DLD1 (cell line): ENCODE data around the gene HEATR5B.
"Not testable (repeated sequence)": the region's sequence is repeated elsewhere in the genome, so short reads cannot be mapped to it uniquely, and the experiment has no call there.

Experiments used
- in situ Hi-C: cut with HindIII; loops from 2 replicates; pipeline ENCODE4 v1.10.0; 2017; ENCODE audit warnings: low sequenced_read_pairs

The HEATR5B gene

GRCh38 chr2:37068686-37069085 is 15.5 kb downstream of the HEATR5B start:
- in situ Hi-C loops = no loop called here

DNA sequence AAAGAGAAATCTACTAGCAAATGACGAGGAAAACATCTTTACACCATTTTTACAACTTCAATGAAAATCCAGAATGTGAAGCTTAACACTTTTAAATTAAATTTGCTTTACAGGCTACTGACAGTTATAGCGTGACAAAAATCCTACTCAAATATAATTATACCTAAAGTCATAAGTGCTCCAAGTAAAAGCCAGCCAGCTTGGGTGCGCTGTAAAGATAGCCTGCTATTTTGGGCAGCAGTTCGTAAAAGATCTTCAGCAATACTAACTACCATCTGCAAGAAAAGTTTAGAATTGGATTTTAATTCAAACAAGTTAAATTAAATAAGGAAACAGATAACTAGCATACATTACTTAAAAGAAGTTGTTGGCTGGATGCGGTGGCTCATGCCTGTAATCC is 22.4 kb downstream of the HEATR5B start:
- in situ Hi-C loops = no loop called here

GRCh38 chr2:37061013-37061711 is 23.0 kb downstream of the HEATR5B start:
- in situ Hi-C loops = no loop called here

DNA sequence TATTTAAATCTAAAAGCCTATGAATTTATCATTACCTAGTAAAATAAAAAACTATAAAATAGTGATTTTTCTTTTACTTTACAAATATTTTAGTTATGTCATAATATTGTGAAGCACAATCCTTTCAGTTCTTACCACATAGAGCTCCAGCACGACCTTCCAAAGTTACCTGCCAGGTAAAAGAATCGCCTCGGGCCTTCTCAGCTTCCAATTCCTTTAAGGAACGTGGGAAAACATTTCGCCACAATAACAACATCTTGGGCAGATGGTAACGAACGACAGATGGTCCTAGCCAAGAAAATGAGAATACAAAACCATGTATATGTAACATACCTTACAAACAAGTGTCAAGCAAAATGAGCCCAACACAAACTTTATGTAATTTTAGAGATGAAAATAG is 23.7 kb downstream of the HEATR5B start:
- in situ Hi-C loops = no loop called here

DNA sequence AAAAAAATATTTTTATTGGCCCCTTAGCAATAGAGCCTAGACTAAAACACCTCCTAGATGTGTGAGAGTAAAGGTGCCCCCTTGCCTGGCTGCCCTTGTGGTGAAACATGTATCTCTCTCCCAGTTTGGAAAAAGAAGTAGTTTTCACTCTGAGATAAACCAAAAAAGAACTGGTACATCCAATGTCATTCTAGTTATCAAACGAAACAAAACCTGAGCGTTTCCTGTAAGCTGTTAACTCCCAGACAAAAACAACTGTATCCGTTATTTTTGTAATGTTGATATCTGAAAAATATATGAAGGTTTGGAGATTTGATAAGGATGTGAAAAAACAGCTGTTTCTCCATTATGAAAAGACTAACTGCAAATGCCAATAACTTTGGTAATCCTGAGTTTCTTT is 24.3 kb downstream of the HEATR5B start:
- in situ Hi-C loops = no loop called here

DNA sequence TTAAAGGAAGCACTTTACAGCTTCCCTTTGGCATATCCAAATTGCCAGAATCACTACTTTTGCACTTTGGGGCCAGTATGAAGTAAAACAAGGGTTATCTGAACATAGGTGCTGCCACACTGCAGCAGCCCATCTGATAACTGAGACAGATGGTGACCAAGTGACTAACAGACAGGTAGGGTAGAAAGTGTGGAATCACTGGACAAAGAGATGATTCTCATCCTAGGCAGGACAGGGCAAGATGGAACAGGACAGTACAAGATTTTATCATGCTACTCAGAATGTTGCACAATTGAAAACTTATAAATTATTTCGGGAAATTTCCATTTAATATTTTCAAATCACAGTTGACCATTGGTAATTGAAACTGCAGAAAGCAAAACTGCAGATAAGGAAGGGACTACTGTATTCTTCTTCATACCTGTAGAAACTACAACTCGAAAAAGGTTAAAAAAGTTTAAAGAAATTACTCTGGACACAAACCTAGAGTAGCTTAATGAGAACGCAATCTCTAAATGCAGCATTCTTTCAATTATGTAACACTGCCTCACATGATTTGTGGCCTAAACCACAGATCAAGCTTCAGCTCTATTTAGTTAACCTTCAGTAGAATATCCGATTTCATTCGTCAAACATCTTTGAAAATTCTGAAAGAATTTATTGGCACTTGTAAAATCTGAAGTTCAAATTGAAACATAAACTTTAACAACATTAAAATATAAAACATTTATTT is 31.4 kb downstream of the HEATR5B start:
- in situ Hi-C loops = no loop called here

- in situ Hi-C loops = no loop called here
Measured at GRCh38 chr2:37039580-37039979, 44.6 kb downstream of the HEATR5B start.

DNA sequence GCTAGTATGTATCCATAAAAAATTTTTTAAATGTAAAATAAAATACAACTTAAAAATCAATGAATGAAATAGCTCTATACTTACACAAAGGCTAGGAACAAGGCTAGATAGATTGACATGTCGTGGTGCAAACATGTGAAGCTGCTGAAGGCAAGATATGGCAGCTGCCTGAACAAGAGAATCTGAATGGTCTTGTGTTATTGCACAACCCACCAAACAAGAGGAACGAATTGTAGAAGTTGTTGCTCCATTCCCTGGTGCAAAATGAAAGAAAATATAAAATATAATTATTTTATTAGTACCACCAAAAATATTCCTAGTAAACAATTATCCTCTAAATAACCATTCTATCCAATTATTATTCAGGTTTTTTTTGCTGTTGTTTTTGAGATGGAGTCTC is 46.4 kb downstream of the HEATR5B start:
- in situ Hi-C loops = no loop called here

DNA sequence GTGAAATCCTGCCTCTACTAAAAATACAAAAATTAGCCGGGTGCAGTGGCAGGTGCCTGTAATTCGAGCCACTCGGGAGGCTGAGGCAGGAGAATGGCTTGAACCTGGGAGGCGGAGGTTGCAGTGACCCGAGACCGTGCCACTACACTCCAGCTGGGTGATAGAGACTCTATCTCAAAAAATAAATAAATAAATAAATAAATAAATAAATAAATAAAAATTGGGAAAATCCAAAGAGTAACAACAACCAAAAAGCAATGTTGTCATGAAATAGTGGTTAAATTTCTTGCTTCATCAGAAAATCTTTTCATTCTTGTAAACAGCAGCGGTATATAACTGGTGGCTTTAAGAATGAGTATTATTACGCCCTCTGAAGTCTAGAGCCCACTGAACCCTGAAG is 54.4 kb downstream of the HEATR5B start:
- in situ Hi-C loops = no loop called here

GRCh38 chr2:37026050-37026449 is 58.1 kb downstream of the HEATR5B start:
- in situ Hi-C loops = no loop called here

DNA sequence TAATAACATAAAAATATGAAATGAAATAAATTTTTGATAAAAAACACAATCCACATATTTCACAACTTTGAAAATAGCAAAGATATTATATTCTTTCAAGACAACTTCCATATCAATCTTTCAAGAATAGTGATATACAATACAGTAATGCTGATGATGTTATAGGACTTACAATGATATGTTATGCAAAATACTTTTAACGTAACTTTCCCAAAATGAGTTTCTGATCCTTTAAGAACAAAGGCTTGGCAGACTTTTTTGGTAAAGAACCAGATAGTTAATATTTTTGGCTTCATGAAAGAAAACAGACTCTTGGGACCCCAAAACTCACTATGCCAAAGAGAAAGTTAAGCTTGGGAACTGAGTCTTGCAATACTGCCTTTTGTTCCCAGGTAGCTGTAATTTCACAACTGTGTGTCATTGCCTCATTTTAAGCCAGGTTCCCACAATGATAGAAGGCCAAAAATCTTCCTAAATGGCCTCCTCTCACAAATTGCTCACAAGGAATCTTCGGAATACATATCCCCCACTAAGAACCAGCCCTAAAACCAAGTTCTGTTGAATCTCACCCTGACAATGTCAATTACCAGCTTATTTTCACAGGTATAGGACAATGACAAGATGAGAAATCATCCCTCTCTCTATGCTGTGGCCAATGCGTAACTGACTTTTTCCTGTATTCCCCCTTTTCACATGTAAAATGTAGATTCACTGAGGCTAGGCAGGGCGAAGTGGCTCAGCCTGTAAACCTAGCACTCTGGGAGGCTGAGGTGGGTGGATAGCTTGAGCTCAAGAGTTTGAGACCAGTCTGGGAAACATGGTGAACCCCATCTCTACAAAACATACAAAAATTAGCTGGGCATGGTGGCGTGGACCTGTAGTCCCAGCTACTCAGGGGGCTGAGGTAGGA is 63.0 kb downstream of the HEATR5B start:
- in situ Hi-C loops = no loop called here

- in situ Hi-C loops = no loop called here
Measured at GRCh38 chr2:37020212-37020886, 63.8 kb downstream of the HEATR5B start.

DNA sequence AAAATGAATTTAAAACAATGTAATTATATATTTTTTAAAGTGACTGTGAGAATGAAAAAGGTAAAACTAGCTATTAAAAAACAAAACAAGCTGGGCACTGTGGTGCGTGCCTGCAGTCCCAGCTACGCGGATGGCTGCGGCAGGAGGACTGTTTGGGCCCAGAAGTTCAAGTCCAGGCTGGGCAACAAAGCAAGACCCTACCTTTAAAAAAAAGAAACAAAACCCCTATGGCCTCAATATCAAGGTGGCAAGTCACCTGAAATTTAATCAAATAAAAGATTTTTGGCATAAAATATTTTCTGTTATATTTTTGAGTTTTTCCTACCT is 70.9 kb downstream of the HEATR5B start:
- in situ Hi-C loops = no loop called here

GRCh38 chr2:37011130-37011529 is 73.0 kb downstream of the HEATR5B start:
- in situ Hi-C loops = no loop called here

GRCh38 chr2:37005118-37005868 is 78.9 kb downstream of the HEATR5B start:
- in situ Hi-C loops = no loop called here

DNA sequence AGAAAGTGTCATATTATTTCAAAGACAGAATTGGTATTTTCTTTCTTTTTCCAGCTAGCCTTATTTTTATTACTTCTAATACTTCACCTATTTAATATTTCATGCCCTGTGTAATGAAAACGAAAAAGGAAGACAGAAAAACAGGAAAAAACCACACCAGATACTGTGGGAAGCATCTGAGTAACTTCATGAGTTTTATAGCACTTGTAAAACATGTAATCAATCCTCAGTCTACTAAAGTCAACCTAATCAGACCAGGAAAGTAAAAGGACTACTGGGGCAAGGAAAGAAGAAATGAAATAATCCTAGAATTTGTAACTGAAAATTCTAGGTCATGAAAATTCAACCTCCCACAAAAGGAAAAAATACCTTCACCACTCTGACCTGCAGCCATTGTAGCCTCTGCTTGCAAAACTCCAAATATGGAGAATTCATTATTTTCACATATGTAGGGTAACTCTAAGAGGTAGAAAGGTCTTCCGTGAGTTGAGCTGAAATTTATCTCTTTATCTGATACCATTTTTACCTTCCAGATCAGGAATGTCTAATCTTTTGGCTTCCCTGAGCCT is 83.1 kb downstream of the HEATR5B start:
- in situ Hi-C loops = no loop called here

DNA sequence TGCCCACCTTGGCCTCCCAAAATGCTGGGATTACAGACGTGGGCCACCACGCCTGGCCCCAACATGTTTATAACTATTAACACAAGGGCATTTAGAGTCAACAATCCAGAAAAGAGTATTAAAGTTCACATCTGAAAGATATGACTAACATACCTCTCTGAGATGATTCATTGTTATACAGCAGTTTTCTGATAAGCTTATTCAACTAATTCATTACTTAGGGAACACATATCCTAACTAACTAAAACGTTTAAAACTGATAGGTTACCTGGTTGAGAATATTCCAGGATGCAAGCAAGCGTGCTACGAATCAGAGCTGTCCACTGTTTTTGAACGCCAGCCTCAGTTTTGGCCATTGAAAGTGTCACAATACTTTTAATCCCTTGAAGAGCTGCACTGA is 83.9 kb downstream of the HEATR5B start:
- in situ Hi-C loops = no loop called here

DNA sequence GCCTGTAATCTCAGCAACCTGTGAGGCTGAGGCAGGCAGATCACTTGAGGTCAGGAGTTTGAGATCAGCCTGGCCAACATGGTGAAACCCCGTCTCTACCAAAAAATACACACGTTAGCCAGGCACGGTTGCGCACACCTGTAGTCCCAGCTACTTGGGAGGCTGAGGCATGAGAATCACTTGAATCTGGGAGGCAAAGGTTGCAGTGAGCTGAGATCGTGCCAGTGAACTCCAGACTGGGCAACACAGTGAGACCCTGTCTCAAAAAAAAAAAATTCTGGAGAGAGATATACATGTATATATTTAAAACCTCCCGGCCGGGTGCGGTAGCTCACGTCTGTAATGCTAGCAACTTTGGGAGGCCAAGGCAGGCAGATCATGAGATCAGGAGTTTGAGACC is 84.8 kb downstream of the HEATR5B start:
- in situ Hi-C loops = not testable (repeated sequence)

GRCh38 chr2:36993841-36994620 is 90.1 kb downstream of the HEATR5B start:
- in situ Hi-C loops = no loop called here
